ENCODE measurements around the gene RERE. TPM values are rescaled to one million over a fixed set of nuclear protein-coding genes. Genes with fewer than 3 reads are reported as not detected.

The RERE gene
- total and polyA plus RNA-seq, 2 experiments from 2014 or later, result 39.8 to 62.8 TPM

DNA sequence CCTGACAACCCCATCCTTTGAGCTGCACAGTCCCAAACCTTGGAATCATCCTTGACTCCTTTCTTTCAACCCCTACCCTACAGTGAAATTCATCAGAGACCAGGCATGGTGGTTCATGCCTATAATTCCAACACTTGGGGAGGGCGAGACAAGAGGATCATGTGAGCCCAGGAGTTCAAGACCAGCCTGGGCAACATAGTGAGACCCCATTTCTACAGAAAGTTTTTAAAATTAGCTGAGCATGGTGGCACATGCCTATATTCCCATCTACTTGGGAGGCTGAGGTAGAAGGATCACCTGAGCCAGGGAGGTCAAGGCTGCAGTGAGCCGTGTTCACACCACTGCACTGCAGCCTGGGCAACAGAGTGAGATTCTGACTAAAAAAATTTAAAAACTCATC, 34.5 kb downstream of the RERE start:
- WGBS (ENCODE audit: low lambda C conversion rate, missing lambda C conversion rate), result 100% methylated on average over 2 of the region's 2 CpGs
- Histone ChIP-seq H3K27me3 (no peaks in the 10 kb centered on the region), H3K4me3 (no peak overlapping the region), H4K20me1 (ENCODE audit: insufficient read depth, poor library complexity, severe bottlenecking) (no peaks in the 10 kb centered on the region), H2AFZ (no peak overlapping the region), H3K36me3 (replicated peaks; ENCODE audit: insufficient read depth, low read depth) (no peaks in the 10 kb centered on the region), H3K27ac (no peak overlapping the region), H3K79me2 (peaks cover 94% of the 10 kb centered on the region), H3K9me2 (replicated peaks; ENCODE audit: insufficient read depth) (no peaks in the 10 kb centered on the region), H3K4me2 (no peak overlapping the region), H3K9me3 (ENCODE audit: low read depth) (no peaks in the 10 kb centered on the region), H3K4me1 (ENCODE audit: insufficient read depth) (no peaks in the 10 kb centered on the region)
- TF ChIP-seq EZH2phosphoT487 (IDR thresholded peaks at IDR 0.05; ENCODE audit: low read depth, severe bottlenecking, unreplicated experiment) (no peak), EZH2 (IDR thresholded peaks at IDR 0.05; ENCODE audit: borderline replicate concordance) (no peak)
- TF ChIP-seq, protein P1, sequence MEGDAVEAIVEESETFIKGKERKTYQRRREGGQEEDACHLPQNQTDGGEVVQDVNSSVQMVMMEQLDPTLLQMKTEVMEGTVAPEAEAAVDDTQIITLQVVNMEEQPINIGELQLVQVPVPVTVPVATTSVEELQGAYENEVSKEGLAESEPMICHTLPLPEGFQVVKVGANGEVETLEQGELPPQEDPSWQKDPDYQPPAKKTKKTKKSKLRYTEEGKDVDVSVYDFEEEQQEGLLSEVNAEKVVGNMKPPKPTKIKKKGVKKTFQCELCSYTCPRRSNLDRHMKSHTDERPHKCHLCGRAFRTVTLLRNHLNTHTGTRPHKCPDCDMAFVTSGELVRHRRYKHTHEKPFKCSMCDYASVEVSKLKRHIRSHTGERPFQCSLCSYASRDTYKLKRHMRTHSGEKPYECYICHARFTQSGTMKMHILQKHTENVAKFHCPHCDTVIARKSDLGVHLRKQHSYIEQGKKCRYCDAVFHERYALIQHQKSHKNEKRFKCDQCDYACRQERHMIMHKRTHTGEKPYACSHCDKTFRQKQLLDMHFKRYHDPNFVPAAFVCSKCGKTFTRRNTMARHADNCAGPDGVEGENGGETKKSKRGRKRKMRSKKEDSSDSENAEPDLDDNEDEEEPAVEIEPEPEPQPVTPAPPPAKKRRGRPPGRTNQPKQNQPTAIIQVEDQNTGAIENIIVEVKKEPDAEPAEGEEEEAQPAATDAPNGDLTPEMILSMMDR (IDR thresholded peaks at IDR 0.05; ENCODE audit: poor library complexity), result no peak
- no peak for DNase-seq (ENCODE audit: low spot score)

- no peak overlapping the region for H2AFZ ChIP-seq
- H3K79me2 ChIP-seq, result peaks cover 88% of the 10 kb centered on the region
- 45% methylated on average over 3 of the region's 3 CpGs for WGBS (ENCODE audit: low lambda C conversion rate, missing lambda C conversion rate)
- no peaks in the 10 kb centered on the region for H3K9me2 ChIP-seq (replicated peaks; ENCODE audit: insufficient read depth)
- no peaks in the 10 kb centered on the region for H3K36me3 ChIP-seq (replicated peaks; ENCODE audit: insufficient read depth, low read depth)
- peak overlapping the region; percentile 57 for H3K27ac ChIP-seq
- H3K4me3 ChIP-seq, result no peak overlapping the region
- TF ChIP-seq EZH2phosphoT487 (IDR thresholded peaks at IDR 0.05; ENCODE audit: low read depth, severe bottlenecking, unreplicated experiment), result no peak
- TF ChIP-seq, protein P1 (IDR thresholded peaks at IDR 0.05; ENCODE audit: poor library complexity), result no peak
- no peak for TF ChIP-seq EZH2 (IDR thresholded peaks at IDR 0.05; ENCODE audit: borderline replicate concordance)
- no peaks in the 10 kb centered on the region for H4K20me1 ChIP-seq (ENCODE audit: insufficient read depth, poor library complexity, severe bottlenecking)
- H3K27me3 ChIP-seq, result no peaks in the 10 kb centered on the region
- H3K4me2 ChIP-seq, result peak overlapping the region; percentile 20
- no peaks in the 10 kb centered on the region for H3K9me3 ChIP-seq (ENCODE audit: low read depth)
- H3K4me1 ChIP-seq (ENCODE audit: insufficient read depth), result no peaks in the 10 kb centered on the region
- DNase-seq (ENCODE audit: low spot score), result peak; percentile 8
Measured at GRCh38 chr1:8782001-8782620, 35.3 kb downstream of the RERE start.

DNA sequence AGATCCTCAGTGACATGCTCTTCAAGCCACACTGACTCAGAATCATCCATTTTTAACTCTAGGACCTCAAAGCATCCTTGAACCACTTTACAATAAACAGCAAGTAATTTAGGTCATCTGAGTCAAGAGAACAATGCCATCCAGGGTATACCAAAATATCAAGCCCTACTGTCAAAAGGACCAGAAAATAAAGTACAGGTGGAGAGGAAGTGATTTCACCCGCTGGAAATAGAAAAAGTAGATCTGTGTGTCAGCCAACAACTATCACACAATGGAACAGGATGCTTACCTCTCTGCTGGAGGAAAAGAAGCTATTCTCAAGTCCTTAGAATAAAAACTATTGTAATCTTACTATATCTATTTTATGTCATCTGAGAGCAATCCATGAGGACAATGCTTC, 37.0 kb downstream of the RERE start:
- no peak for DNase-seq (ENCODE audit: low spot score)
- peaks cover 81% of the 10 kb centered on the region for H3K79me2 ChIP-seq
- H2AFZ ChIP-seq, result no peak overlapping the region
- no peaks in the 10 kb centered on the region for H4K20me1 ChIP-seq (ENCODE audit: insufficient read depth, poor library complexity, severe bottlenecking)
- 100% methylated on average over 1 of the region's 1 CpG for WGBS (ENCODE audit: low lambda C conversion rate, missing lambda C conversion rate)
- H3K27me3 ChIP-seq, result no peaks in the 10 kb centered on the region
- H3K36me3 ChIP-seq (replicated peaks; ENCODE audit: insufficient read depth, low read depth), result no peaks in the 10 kb centered on the region
- no peaks in the 10 kb centered on the region for H3K9me2 ChIP-seq (replicated peaks; ENCODE audit: insufficient read depth)
- H3K9me3 ChIP-seq (ENCODE audit: low read depth), result no peaks in the 10 kb centered on the region
- H3K27ac ChIP-seq, result no peak overlapping the region
- no peak overlapping the region for H3K4me3 ChIP-seq
- no peak overlapping the region for H3K4me2 ChIP-seq
- TF ChIP-seq EZH2phosphoT487 (IDR thresholded peaks at IDR 0.05; ENCODE audit: low read depth, severe bottlenecking, unreplicated experiment) (no peak), EZH2 (IDR thresholded peaks at IDR 0.05; ENCODE audit: borderline replicate concordance) (no peak)
- TF ChIP-seq, protein P1 (IDR thresholded peaks at IDR 0.05; ENCODE audit: poor library complexity), result no peak
- H3K4me1 ChIP-seq (ENCODE audit: insufficient read depth), result no peaks in the 10 kb centered on the region

Data from hepatocyte (in vitro differentiated cells).